ENCODE measurements around the gene ENPP6.

The ENPP6 gene

DNA sequence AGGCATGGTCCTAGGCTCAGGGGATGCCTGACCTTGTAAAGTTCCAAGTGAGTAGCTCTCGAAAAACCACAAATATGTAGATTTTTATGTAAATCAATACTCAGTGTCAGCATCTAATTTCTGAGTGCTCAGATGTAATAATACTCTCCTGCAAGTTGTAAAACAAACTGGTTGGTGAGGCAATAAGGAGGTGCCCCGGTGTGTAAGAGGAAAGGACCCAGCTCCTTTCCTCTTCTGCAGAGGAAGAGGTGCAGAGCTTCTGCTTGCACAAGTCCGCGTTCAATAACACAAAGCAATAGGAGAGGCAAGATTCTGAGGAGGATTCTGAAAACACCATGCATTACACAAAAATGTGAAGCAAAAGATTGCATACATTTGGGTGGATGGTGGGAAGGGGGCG is 43.6 kb upstream of the ENPP6 start:
- no peak overlapping the region for H3K4me3 ChIP-seq (replicated peaks; ENCODE audit: low read depth, low read length)
- TF ChIP-seq, protein P1, sequence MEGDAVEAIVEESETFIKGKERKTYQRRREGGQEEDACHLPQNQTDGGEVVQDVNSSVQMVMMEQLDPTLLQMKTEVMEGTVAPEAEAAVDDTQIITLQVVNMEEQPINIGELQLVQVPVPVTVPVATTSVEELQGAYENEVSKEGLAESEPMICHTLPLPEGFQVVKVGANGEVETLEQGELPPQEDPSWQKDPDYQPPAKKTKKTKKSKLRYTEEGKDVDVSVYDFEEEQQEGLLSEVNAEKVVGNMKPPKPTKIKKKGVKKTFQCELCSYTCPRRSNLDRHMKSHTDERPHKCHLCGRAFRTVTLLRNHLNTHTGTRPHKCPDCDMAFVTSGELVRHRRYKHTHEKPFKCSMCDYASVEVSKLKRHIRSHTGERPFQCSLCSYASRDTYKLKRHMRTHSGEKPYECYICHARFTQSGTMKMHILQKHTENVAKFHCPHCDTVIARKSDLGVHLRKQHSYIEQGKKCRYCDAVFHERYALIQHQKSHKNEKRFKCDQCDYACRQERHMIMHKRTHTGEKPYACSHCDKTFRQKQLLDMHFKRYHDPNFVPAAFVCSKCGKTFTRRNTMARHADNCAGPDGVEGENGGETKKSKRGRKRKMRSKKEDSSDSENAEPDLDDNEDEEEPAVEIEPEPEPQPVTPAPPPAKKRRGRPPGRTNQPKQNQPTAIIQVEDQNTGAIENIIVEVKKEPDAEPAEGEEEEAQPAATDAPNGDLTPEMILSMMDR (IDR thresholded peaks at IDR 0.05; ENCODE audit: low read depth, low read length, missing control alignments), result no peak
- DNase-seq (ENCODE audit: extremely low read depth, low read depth), result no peak

DNA sequence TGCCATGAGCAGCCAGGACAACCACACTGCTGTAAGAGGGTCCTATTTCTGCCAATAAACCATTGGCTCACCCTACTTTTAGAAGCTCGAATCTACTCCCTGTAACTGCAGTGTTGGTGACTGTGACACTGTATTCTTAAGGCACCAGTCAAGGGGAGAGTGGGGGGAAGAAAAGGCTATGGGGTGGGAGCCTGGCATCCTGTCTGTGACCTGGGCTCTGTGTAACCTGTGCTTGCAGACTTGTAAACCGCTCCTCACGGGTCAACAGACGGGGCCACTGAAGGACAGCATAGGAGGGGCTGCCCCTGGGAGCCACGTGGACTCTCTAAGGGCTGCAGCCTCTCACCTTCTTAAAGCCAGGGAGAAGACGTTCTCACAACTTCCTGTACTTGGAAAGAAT is 42.2 kb upstream of the ENPP6 start:
- no peak for DNase-seq (ENCODE audit: extremely low read depth, low read depth)
- TF ChIP-seq, protein P1 (IDR thresholded peaks at IDR 0.05; ENCODE audit: low read depth, low read length, missing control alignments), result no peak

DNA sequence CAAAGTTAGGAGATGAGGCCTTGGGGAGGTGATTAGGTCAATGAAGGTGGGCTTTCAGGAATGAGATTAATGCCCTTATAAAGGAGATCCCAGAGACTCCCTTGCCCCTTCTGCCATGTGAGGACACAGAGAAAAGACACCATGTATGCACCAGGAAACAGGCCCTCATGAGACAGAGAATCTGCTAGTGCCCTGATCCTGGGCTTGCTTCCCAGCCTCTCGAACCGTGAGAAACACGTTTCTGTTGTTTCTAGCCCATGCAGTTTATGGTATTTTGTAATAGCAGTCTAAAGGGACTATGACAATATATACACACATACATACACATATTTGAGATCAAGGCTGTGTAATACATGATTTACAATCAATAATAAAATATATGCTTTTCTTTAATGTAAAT is 41.4 kb upstream of the ENPP6 start:
- TF ChIP-seq, protein P1 (IDR thresholded peaks at IDR 0.05; ENCODE audit: low read depth, low read length, missing control alignments), result no peak
- DNase-seq (ENCODE audit: extremely low read depth, low read depth), result no peak
- H3K4me3 ChIP-seq (replicated peaks; ENCODE audit: low read depth, low read length), result no peak overlapping the region

More for the DNA sequence above, 42.2 kb upstream of the ENPP6 start:
- no peak overlapping the region for H3K4me3 ChIP-seq (replicated peaks; ENCODE audit: low read depth, low read length)

DNA sequence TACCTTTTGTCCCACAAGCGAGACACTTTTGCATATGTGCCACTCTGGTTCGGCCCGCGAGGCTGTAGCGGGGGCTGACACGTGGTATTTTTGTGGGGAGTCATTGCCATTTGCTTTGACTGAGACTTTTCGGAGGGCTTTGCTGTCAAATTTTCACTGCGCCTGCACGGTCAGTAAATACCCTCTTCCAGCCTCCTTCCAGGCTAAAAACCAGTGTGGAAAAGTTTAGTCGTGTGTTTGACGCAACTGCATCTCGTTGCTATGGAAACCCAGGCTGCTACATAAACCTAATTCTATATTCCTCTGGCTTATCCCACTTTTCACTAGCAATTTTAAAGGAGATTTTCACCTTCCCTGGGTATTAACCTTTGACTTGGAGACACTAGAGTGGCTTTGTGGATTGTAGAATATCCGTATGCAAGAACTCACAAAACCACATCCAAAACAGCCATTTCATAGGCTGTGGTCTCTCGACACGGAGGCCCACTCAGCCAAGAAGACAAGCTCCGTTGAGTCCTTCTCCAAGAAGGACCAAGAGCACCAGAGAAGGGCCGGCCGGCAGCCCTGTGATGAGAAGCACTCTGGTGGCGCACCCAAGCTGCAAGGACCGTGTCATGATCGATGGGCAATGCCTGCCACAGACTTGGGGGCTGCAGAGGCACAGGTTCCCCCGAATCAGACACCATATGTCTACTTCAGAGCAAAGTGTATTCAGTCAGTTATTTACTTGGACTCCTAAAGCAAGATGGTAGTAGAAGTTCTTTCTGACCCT is 38.4 kb upstream of the ENPP6 start:
- TF ChIP-seq, protein P1 (IDR thresholded peaks at IDR 0.05; ENCODE audit: low read depth, low read length, missing control alignments), result no peak
- H3K4me3 ChIP-seq (replicated peaks; ENCODE audit: low read depth, low read length), result no peak overlapping the region
- DNase-seq (ENCODE audit: extremely low read depth, low read depth), result no peak

DNA sequence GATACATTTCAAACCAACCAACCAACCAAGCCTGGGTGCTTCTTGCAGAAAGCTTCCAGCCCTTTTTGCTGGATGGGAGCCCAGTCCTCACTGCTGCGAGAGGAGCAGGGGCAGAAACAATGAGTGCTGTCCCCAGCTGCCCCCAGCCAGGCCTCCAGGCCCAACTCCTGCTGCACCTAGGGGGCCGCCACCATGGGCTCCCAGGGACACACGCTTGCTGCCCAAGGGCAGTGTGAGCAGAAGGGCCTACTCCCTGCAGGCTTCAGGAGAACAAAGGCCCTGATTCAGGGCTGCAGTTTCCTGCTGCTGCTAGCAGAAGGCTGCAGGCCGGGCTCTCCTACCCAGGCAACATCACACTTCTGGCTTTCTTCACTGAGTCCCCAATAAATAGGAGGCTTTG is 37.7 kb upstream of the ENPP6 start:
- DNase-seq (ENCODE audit: extremely low read depth, low read depth), result no peak
- TF ChIP-seq, protein P1 (IDR thresholded peaks at IDR 0.05; ENCODE audit: low read depth, low read length, missing control alignments), result no peak
- no peak overlapping the region for H3K4me3 ChIP-seq (replicated peaks; ENCODE audit: low read depth, low read length)

DNA sequence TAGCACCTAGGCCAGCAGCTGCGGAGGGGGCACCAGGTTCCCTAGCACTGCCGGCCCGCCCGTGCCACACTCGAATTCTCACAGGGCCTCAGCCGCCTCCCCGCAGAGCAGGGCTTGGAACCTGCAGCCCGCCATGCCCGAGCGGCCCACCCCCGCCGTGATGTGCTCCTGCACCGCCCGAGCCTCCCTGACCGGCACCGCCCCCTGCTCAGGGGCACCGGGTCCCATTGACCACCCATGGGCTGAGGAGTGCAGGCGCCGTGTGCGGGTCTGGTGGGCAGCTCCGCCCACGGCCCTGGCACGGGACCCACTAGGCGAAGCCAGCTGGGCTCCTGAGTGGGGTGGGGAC is 35.4 kb upstream of the ENPP6 start:
- H3K4me3 ChIP-seq (replicated peaks; ENCODE audit: low read depth, low read length), result no peak overlapping the region
- no peak for DNase-seq (ENCODE audit: extremely low read depth, low read depth)
- TF ChIP-seq, protein P1 (IDR thresholded peaks at IDR 0.05; ENCODE audit: low read depth, low read length, missing control alignments), result no peak
